GM21447 (cell line): ENCODE measurements around the gene FGF19.

Source experiments
- ATAC-seq: cut with Tn5 transposase; IDR thresholded peaks from one replicate; pipeline ENCODE4 v1.9.1; 2021; ENCODE audit not compliant: unreplicated experiment

The FGF19 gene

DNA sequence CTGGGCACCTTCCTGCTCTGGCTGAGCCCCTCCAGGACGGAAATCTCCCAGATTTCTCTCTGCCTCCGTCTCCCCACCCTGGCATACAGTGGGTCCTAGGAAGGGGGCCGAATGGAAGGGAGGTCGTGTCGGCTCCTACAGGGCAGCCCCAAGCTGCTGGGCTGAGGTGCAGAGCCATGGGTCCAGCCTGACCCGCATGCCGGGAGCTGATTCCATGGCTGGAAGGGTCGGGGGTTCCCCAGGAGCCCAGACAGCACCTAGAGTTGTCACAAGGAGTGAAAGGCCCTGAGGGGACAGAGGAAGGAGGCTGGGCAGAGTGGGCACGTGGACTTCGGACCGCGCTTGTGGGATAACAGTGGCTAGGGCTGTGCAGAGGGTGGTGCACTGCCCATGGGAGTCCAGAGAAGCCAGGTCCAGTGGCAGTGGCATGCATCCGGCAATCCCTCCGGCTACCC lies 46.3 kb downstream of the FGF19 start:
- ATAC-seq = no peak

GRCh38 chr11:69656536-69657455 lies 47.0 kb downstream of the FGF19 start:
- no peak for ATAC-seq

DNA sequence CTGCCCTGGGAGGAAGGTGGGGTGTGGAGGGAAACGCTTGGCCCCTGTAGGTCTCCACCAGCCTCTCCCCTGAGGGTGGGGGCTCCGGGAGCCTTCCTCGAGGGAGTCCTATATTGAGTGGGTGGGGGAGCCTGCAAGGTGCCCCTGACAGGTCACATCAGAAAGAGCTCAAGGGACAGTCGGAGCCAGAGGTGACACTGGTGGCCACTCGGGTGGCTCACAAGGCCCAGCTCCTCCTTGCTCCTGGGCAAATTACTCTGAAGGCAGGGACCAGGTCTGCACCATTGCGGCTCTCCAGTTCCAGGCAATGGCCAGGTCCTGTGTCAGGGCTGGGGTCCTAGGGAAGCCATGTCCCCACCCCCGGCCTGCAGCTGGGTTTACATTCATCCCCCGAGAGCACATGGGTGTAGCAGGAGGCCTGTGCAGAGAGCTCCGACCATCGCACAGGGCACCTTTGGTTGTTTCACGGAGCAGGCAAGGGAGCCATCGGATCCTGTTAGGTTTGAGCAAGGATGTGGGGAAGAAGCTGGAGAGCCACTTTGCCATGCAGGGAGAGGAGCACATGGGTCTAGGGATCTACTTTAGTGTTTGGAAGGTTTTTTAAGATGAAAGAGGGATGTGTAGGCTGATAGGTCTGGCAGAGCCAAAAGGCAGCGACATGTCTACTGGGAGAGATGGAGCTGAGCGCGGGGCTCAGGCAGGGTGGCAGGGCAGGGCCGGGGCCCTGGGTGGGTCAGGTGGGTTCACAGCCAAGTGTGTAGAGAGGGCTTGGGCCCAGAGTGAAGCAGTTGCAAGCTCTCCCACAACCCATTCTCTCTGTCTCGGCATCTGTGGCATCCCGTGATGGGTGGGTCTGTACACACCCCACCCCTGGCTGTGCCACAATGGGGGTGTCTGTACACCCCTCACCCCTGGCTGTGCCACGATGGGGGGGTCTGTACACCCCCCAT lies 48.1 kb downstream of the FGF19 start:
- no peak for ATAC-seq

DNA sequence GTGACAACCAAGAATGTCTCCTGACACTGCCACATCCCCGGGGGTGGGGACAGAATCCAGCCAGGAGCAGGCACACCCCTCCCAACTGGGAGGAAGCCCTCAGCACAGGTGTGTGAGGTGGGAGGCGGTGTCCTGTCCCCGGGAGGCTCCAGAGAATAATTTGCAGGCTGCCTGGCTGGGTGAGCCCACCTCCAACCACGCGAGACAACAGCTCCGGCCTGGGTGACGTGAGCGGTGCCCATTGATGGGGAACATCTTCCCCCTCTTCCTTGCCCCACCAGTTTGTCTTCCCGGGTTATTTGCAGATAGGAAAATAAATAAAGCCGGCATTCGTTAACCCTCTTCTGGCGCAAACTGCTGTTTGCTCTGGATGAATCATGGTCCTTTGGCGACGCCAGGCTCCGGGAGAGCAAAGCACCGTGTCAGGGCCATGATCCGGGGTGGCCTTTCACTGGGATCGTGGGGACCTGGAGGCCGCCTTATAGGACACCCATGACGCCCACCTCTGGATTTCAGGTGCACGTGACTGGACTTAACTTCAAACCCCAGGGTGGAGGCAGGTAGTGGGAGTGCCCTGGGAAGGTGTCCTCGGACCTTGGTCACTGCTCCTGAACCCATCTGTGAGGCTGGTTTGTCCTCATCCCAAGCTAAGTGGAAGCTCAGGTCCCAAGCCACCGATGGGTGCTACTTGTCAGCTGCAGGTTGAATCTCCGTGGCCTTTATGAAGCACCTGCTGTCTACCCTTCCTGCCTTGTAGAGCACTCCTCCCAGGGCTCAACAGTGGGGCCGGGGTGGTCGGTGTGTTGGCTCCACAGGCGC lies 49.0 kb downstream of the FGF19 start:
- no peak for ATAC-seq

GRCh38 chr11:69654001-69654659 lies 49.7 kb downstream of the FGF19 start:
- ATAC-seq = no peak

GRCh38 chr11:69653406-69653960 lies 50.3 kb downstream of the FGF19 start:
- no peak for ATAC-seq

- ATAC-seq = no peak
Observed at GRCh38 chr11:69652999-69653398, 50.8 kb downstream of the FGF19 start.

GRCh38 chr11:69651834-69652620 lies 51.8 kb downstream of the FGF19 start:
- ATAC-seq = no peak

DNA sequence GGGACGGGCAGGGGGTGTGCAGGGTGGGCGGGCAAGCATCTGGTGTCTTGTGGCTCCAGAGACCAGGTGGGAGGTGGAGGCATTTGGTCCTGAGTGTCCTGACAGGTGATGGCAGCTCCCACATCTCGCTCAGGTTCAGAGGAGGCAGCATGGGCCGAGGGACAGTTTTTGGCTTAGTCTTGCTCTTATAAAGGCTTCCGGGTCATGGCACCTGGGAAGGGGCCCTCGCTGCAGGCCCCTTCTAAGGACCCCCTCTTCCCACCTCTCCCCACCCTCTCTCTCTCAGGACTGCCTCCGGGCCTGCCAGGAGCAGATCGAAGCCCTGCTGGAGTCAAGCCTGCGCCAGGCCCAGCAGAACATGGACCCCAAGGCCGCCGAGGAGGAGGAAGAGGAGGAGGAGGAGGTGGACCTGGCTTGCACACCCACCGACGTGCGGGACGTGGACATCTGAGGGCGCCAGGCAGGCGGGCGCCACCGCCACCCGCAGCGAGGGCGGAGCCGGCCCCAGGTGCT lies 52.9 kb downstream of the FGF19 start:
- no peak for ATAC-seq

GRCh38 chr11:69650081-69650831 lies 53.6 kb downstream of the FGF19 start:
- ATAC-seq = no peak

DNA sequence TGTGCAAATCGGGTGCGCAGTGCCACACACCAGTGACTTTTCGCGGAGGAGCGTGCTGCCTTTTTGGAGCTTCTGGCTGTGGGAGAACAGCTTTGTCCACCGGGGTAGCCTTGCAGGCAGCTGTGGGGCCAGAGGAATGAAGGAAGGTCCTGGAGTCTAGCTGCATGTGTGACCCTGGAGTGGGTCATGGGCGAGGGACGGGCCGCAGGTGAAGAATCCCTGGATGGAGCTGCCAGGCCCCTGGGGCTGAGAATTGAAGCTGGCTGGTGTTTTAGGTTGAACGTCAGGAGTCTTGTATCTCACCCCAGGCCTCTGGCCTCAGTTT lies 54.3 kb downstream of the FGF19 start:
- no peak for ATAC-seq

DNA sequence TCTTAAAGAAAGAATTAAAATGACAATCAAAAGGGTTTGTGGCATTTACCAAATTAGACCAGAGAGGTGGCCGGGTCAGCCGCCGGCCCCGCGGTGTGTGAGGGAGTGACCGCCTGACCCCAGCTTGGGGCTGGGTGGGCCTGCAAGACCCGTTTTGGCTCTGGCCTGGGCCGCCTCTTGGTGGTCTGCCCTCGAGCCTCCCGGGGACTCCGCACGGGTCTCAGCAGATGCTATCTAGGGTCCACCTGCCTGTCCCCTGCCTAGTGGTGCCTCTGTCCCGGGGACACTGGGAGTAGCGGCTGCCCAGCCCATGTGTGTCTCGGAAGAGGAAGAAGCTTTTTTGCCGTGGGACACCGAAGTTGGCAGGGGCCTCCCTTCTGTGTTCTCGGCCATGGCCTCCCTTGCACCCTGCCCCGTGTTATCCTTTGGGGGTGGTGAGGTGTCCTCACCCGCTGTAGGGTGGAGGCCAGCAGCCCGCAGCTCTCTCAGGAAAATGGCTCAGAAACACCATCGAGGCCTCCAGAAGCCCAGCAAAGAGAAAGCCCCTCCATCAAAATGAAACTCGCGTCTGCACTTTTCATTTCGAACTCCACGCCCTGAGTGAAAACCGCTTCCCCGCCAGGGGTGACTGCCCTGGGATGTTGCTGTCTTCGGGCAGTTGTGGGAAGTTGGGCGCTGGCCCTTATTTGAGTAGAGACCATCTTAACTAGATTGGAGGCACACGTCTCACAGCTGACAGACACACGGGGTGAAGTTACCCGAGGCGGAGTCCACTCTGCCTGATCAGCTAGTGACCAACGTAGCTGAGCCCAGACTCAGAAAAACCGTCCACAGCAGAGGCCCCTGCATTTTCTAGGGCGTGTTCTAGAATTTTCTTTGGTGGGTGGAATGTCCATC lies 54.9 kb downstream of the FGF19 start:
- ATAC-seq = no peak
